M059J (cell line): ENCODE results near the gene GATAD1. TPM values are rescaled to one million over a fixed set of nuclear protein-coding genes. Genes with fewer than 3 reads are reported as not detected.
A peak's percentile ranks its signal among the peaks of the same experiment; 100 is the strongest.
"Not testable (repeated sequence)": the region's sequence is repeated elsewhere in the genome, so short reads cannot be mapped to it uniquely, and the experiment has no call there.

Source experiments
- DNase-seq: peaks from one replicate; pipeline ENCODE4 v3.0.0-alpha.2; 2012; ENCODE audit warnings: low read depth
- total RNA-seq: library from RNA; depleted of rRNA; stranded (reverse); fragments of >200 nt; shearing (Covaris generic); gene quantifications from 2 replicates; pipeline ENCODE4 v1.2.3, GENCODE V29; 2014

Gene GATAD1
- total RNA-seq, 1 experiment from 2014 or later: 24.5 TPM

- DNase-seq: no peak
These were observed 10.5 kb upstream of the GATAD1 start for GRCh38 chr7:92436612-92437445.

GRCh38 chr7:92437956-92438491, 9.3 kb upstream of the GATAD1 start:
- DNase-seq: no peak

GRCh38 chr7:92442720-92443119, 4.6 kb upstream of the GATAD1 start:
- not testable (repeated sequence) for DNase-seq

GRCh38 chr7:92446869-92447344, 375 bp upstream of the GATAD1 start:
- DNase-seq: no peak

- DNase-seq: peak; percentile 71
These were observed 994 bp downstream of the GATAD1 start for GRCh38 chr7:92448205-92448747.

GRCh38 chr7:92451645-92452044, 4.4 kb downstream of the GATAD1 start:
- no peak for DNase-seq

GRCh38 chr7:92456236-92456635, 9.0 kb downstream of the GATAD1 start:
- peak; percentile 20 for DNase-seq

- no peak for DNase-seq
These were observed 12.8 kb downstream of the GATAD1 start for GRCh38 chr7:92460109-92460508.

- DNase-seq: no peak
These were observed 13.2 kb downstream of the GATAD1 start for GRCh38 chr7:92460510-92460909.

GRCh38 chr7:92461027-92462003, 14.0 kb downstream of the GATAD1 start:
- peak; percentile 54 for DNase-seq

GRCh38 chr7:92462560-92462959, 15.3 kb downstream of the GATAD1 start:
- DNase-seq: no peak

GRCh38 chr7:92464515-92464914, 17.2 kb downstream of the GATAD1 start:
- no peak for DNase-seq

GRCh38 chr7:92466682-92467081, 19.4 kb downstream of the GATAD1 start:
- no peak for DNase-seq

GRCh38 chr7:92468589-92468988, 21.3 kb downstream of the GATAD1 start:
- not testable (repeated sequence) for DNase-seq

- not testable (repeated sequence) for DNase-seq
These were observed 26.7 kb downstream of the GATAD1 start for GRCh38 chr7:92473989-92474388.

- DNase-seq: not testable (repeated sequence)
These were observed 28.0 kb downstream of the GATAD1 start for GRCh38 chr7:92475261-92475770.

GRCh38 chr7:92475851-92476590, 28.7 kb downstream of the GATAD1 start:
- not testable (repeated sequence) for DNase-seq

- DNase-seq: not testable (repeated sequence)
These were observed 30.4 kb downstream of the GATAD1 start, which contains the start of gene ERVW-1 for GRCh38 chr7:92477681-92478080. ERVW-1 (minus strand) TSS chr7:92477946; CDS start chr7:92470381, 7,565 bp downstream.

- no peak for DNase-seq
These were observed 30.8 kb downstream of the GATAD1 start for GRCh38 chr7:92478095-92478494.

GRCh38 chr7:92478711-92479110, 31.4 kb downstream of the GATAD1 start:
- DNase-seq: no peak

- not testable (repeated sequence) for DNase-seq
These were observed 31.9 kb downstream of the GATAD1 start for GRCh38 chr7:92479146-92479545.
